Amniotic epithelial cell (primary cell): ENCODE results near the gene HEPACAM.

ENCODE experiments used
- DNase-seq: peaks from one replicate; pipeline ENCODE4 v3.0.0-alpha.2; 2010; ENCODE audit warnings: low read depth

Gene HEPACAM

DNA sequence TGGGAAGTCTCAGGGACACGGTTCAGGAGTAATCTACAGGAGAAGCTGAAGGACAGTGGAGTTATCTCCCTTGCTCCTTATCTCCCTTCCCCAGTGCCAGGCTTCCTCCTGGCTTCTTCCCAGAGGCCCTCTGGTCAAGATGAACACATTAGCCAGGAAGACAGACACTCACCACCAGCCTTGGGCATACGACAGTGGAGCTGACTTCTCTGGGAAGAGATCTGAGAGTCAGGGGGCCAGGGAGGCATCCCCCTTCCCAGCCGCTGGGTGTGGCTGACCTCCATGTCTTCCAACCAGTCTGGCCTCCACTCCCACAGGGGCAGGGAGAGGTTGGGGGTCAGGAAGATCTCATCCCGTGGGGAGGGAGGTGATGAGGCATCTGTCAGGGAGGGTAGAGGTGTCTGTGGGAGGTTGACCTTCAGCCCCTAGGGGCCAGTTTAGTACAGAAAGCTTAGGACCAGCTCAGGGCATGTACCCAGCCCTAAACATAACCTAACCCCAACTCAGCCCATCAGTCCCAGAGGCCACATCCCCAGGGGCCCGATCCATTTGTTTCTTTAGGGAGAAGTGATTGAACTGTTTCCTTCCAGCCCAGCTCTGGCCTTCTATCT lies 50.9 kb downstream of the HEPACAM start:
- no peak for DNase-seq

DNA sequence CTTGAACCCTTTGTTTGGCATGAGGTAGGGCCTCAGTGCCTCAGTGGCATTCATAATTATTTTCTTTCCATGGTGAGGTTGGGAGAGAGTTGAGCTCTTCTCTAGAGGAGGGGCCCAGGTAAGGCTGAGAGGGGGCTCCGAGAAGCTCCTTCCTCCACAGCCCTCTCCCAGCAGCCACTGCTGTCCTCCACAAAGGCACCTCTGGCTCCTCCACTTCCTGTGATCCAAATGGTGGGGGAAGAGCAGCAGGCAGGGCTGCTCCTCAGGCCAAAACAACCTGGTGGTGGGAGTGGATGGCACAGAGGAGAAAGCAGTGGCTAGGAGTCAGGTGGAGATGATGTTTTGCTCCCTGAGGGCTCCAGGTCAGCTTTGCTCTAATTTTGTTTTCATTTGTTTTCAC lies 51.5 kb downstream of the HEPACAM start:
- DNase-seq = no peak

DNA sequence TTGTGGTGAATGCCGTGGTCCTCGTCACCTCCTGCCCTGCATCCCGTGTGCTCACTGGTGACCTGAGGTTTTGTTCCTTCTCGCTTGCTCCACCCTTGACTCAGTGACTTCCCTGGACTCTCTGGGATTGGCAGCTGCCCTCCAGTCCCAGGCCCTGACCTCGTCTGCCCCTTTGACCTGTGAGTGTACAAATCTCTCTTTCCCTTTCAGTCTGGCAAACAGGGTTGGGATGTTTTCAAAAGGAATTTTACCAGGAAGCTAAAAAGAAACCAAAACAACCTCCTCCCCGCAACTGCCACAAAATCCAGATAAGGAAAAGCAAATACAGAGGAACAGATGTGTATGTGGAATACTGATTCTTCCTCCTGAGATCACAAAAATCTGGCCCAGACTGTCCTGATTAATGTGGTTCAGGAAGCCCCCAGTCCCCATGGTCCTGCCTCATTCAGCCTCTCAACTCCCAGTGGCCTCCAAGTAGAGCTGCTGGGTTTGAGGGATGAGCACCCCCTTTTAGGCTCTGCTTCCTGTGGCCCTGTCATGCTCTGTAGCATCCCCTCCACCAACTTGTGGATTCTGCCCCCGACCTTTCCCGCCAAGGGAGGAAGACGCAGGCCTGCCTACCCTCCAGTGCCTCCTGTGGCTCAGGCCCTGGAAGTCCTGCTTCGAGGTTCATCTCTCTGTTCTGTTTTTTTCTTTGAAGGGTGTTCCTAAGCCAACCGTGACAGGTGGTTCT lies 53.3 kb downstream of the HEPACAM start:
- DNase-seq = no peak

DNA sequence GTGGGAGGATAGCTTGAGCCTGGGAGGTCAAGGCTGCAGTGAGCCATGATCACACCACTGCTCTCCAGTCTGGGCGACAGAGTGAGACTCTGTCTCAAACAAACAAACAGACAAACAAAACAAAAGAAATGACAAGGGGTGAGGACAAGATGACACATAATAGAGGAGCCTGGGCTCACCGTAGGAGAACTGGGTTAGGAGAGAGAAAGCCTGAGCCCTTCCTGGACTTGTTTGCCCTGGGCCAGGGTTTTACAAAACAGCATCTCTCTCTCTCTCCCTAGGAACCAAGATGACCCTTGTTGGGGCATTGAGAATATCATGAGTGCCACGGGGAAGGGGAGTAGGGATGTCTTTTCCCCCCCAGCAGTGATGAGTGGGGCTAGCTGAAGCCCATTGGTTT lies 54.9 kb downstream of the HEPACAM start:
- no peak for DNase-seq

DNA sequence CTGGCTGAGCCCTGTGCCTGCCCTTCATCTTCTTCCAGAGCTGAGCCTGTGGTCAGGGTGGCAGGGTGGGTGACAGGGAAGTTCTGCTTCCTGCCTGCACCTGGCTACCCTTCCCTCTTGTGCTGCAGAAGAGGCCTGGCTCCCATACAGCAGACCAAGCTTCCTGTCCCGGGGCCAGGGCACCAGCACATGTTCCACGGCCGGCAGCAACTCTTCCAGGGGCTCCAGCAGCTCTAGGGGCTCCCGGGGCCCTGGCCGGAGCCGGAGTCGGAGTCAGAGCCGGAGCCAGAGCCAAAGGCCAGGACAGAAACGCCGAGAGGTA lies 55.6 kb downstream of the HEPACAM start:
- DNase-seq = no peak

DNA sequence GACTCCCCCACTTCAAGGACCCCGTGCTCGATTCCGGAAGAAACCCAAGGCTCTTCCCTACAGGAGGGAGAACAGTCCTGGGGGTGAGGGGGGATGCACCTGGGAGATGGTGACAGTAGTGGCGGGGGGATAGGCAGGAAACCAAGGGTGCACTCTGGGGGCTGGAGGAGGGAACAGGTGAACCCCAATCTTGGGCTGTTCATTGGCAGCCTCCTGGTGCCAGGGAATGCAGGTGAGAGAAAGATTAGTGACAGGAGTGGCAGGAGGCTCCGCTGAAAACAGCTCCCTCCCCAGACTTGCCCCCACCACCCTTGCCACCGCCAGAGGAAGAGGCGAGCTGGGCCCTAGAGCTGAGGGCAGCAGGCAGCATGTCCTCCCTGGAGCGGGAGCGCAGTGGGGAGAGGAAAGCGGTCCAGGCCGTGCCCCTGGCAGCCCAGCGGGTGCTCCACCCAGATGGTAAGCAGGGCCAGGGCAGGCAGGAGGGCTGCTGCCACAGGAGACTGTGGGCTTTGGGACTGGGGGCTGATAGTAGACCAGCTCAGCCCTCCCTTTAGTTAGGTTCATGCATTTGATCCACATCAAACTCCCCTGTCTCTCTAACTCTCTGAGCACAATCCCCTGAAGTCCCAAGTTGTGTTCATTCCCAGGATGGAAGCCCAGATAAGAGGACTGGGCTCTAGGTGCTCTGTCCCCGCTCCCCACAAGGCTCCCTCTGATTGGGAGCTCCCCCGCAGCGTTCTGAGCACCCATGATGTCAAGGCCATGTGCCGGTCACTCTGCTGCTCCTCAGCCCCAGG lies 56.2 kb downstream of the HEPACAM start:
- no peak for DNase-seq

DNA sequence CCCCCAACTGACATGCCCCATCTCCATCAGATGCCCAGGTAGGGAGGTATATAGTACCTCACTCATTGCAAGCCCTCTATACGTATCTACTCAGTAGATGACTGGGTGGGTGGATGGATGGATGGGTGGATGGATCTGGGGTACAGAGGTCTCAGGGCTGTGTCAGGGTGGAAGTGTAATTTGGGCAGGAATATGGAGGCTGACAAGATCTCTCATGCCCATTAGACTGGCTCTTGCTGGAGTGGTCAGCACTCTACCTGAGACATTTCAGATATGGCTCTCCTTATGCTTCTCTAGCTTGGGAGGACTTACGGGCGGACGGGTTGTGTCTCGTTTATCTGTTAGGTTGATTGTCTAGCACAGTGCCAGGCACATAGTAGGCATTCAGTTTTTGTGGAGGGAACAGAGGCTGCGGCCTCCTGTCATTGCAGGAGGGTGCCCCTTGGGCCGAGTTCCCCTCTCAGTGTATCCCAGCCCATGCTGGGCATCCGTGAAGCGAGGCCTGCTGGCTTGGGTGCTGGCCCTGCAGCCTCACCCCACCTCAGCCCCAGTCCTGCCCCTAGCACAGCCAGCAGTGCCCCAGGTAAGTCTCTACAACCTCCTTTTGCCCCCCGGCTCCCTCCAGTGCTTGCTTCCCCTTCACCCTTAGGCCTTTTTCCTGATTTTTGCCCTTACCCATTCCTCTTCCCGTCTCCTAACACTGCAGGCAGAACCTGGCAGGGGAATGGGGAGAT lies 56.9 kb downstream of the HEPACAM start:
- no peak for DNase-seq

DNA sequence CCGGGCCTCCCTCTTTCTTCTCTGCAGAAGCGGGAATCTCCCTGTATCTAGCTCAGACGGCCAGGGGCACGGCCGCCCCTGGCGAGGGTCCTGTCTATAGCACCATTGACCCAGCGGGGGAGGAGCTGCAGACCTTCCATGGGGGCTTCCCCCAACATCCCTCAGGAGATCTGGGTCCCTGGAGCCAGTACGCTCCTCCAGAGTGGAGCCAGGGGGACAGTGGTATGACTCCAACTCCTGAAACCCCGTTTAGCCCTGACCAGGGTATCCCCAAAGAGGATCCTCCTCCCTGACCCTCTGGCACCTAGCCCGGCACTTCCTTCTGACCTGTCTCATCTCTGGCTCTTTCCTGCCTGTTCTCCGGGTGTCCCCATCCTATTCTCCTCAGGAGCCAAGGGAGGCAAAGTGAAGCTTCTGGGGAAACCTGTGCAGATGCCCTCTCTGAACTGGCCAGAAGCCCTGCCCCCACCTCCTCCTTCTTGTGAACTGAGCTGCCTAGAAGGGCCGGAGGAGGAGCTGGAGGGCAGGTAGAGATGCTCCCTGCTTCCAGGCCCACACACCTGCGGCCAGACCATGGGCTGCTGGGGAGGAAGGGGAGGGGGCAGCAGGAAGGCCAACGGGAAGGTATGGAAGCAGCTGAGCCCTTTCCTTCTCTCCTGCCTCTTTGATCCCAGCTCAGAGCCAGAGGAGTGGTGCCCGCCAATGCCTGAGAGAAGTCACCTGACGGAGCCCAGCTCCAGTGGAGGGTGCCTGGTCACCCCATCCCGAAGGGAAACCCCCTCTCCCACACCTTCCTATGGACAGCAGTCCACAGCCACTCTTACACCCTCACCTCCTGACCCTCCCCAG lies 57.7 kb downstream of the HEPACAM start:
- DNase-seq = no peak

DNA sequence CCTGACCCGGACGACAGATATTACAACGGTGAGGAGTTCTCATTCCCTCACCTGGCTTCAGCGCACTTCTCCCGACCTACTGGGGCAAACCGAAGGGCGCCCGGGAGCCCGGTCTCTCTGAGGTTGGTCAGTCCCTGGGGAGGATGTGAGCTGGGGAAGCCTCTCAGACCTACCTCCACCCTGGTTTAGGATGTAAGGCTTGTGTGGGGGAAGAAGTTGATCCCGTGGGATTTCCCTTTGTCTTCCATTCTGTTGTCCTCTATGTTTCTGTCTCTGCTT lies 58.3 kb downstream of the HEPACAM start:
- no peak for DNase-seq

DNA sequence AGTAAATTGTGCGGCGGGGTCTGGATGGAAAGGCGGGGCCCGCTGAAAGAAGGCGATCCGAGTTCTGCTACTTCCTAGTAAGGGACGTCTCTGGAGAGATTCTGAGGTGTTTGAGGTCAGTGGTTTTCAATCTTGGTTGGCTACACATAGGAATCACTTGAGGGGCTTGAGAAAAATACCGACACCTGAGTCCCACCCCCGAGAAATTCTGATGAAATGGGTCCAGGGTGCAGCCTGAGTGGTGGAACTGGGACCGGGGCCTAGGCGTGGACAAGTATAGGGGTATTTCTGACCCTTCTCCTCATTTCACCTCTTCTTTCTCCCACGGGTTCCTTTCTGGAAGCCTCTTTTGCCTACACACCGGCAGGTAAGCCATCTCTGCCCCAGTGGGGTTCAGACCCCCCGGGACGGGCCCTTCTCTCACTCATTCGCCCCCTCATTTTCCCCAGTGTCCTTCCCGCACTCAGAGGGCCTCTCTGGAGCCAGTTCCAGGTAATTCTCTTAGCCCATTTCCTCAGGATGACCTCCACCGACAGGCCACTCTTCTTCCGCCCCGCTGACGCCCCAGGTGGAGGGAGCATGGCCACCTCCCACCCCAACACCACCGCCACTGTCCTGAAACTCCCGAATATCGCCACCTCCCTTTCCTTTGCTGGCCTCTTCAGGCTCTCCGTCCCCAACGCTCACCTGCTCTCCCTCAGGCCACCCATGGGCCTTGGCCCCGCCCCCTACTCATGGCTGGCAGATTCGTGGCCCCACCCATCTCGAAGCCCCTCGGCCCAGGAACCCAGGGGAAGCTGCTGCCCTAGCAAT lies 58.8 kb downstream of the HEPACAM start:
- no peak for DNase-seq

DNA sequence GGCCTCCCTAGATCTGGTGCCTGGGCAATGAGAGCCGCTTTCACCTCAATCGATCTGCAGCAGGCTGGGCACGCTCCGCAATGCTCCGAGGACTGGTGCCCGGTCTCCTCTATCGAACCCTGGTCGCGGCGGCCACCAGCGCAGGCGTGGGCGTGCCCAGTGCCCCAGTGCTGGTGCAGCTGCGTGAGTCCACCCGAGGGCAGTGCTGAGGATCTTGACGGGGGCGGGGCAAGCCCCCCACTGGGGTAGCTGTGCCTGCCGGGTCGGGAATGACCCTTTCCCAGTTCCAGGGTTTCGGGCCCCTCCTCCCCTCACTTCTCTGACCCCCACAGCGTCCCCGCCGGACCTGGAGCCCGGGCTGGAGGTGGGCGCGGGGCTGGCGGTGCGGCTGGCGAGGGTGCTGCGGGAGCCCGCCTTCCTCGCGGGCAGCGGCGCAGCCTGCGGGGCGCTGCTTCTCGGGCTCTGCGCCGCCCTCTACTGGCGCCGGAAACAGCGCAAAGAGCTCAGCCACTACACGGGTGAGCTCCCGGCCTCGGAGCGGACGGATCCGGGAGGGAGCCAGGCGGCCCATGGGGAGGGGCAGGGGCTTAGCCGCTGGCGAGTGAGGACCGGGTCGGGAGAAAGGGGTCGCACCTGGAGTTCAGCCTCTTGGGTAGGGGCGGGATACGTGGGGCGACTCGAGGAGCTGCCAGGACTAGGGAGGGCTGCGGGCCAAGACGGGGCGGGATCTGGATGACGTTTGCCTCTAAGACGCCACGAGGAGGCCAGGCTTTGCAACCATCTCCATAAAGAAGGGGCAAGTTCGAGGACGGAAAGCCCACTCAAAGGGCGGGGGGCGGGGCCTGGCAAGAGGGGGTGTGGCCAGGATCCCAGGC lies 59.7 kb downstream of the HEPACAM start:
- peak; percentile 91 for DNase-seq

DNA sequence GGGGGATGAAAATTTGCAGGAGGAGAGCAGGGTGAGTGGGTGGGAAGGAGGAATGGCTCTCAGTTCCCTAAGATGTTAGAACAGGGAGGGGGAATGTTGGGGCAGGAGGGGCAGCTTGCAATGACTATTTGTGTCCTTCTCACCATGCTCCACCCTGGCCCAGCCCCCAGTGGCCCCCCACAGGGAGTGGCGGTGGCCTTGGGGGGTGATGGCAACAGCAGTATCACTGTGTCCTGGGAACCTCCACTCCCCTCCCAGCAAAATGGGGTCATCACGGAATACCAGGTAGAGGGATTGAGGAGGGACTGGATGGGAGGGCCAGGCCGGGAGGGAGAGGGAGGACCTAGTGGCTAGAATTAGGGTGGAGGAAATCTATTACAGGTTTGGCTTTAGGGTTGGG lies 60.4 kb downstream of the HEPACAM start:
- no peak for DNase-seq

DNA sequence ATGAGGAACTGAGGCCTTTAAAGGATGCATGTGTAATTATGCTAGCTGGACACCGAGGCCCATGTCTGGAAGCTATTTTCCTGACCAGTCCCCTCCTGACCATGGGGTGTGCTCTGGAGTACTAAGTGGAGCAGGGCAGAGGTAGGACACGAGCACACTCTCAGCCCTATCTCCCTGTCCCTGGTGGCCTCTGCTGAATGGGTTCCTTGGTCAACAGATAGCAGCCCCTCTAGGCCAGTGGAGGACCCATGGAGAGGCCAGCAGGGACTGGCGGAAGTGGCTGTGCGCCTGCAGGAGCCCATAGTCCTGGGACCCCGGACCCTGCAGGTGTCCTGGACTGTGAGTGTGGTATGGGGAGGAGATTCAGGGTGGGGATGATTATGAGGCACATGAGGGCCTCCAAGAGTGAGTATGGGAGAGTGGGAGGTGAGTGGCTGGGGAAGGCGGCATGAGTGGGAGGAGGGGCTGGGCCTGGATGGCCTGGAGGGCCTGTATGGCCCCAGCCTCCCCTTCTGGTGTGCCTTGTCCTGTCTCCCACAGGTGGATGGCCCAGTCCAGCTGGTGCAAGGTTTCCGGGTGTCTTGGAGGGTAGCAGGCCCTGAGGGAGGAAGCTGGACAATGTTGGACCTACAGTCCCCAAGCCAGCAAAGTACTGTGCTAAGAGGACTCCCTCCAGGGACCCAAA lies 61.1 kb downstream of the HEPACAM start:
- no peak for DNase-seq

DNA sequence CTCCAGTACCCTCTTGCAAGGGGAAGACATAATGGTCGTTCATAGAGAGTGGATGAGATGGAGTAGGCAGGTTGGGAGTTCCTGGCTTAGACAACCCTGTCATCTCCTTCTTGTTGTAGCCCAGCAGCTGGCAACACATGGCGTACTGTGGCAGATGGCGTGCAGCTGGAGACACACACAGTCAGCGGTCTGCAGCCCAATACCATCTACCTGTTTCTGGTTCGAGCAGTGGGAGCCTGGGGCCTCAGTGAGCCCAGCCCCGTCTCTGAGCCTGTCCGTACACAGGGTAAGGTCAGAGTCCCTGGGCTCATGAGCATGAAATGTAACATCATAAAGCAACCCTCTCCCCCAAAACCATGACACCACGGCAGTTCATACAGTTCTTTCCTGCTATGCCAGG lies 61.9 kb downstream of the HEPACAM start:
- no peak for DNase-seq

DNA sequence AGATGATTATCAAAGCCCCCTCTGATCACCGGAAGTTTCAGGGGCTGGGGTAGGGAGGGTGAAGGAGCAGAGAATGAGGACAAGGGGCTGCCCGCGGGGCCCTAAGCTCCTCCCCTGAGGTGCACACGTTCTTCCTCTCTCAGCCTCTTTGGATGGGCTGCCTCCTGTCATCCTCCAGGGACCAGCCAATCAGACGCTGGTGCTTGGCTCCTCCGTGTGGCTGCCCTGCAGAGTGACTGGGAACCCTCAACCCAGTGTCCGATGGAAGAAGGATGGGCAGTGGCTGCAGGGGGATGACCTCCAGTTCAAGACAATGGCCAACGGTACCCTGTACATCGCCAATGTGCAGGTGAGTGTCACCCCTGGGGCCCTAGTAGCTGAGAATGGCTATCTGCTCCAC lies 63.1 kb downstream of the HEPACAM start:
- no peak for DNase-seq

DNA sequence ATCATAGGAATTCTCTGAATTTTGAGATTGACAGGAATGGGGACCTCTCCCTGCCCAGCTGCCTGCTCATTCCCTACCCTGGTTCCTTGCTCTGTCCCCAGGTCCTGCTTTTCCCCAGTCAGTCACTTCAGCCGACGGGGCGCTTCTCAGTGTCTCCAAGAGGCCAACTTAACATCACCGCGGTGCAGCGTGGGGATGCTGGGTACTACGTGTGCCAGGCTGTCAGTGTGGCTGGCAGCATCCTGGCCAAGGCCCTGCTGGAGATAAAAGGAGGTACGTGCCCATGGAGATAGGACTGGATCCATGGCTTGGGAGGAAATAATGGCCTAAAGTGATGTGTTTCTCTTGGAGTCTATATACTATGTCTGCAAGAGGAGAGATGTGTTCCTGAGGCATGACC lies 63.6 kb downstream of the HEPACAM start:
- no peak for DNase-seq

DNA sequence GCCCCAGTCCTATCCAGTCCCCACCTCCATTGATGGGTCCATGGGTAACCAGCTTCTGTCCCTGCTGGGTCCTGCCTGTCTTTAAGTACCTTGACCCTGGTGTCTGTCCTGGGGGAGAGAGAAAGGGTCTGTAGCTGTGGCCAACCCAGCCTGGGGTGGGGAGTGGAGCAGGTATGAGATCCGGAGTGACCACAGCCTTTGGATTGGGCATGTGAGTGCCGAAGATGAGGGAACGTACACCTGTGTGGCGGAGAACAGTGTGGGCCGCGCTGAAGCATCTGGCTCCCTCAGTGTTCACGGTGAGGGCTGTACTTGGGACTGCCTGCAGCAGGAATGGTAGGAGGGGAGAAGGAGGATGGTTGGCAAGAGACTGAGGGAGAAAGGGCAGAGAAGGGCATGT lies 65.4 kb downstream of the HEPACAM start:
- DNase-seq = no peak

DNA sequence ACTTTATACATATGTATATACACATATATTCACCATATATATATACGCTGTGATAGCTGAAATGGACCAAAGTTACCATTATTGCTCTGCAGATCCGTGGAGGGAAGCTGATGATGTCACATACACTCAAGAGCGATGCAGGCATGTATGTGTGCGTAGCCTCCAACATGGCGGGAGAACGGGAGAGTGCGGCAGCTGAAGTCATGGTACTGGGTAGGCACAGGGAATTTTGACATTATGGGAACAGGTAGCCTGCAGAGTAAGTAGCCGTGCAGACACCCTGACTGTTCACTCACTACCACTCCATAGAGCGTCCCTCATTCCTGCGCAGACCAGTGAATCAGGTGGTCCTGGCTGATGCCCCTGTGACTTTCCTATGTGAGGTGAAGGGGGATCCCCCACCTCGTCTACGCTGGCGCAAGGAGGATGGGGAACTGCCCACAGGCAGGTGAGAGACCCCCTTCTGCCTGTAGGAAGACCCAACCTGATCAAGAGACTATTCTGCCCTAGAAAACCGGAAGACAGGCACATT lies 65.9 kb downstream of the HEPACAM start:
- no peak for DNase-seq

DNA sequence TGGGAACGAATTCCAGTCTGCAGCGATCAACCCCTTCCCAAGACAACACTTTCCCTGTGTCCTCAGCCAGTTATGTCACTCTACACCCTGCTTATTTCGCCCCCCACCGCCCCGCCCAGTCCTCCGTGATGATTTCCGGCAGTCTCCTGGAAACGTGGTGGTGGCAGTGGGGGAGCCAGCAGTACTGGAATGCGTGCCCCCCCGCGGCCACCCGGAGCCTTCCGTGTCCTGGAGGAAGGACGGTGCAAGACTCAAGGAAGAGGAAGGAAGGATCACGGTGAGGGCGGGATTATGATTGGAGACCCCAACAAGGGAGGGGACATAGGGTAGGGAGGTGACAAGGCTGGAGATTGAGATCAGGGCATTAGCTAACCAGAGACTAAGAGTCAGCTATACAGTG lies 66.5 kb downstream of the HEPACAM start:
- no peak for DNase-seq
